ENCODE data around the gene CDRT4. TPM values are rescaled to one million over a fixed set of nuclear protein-coding genes. Genes with fewer than 3 reads are reported as not detected.

The CDRT4 gene
- 11.7 and 13.6 TPM in 2 replicates for total RNA-seq (2014; rRNA removed; shearing (Covaris generic); ENCODE audit: low replicate concordance)

GRCh38 chr17:15467592-15467991 is at the start of gene CDRT4:
TSS of gene CDRT4 (minus strand) at chr17:15467621. CDS start at chr17:15440238, 27,383 bp downstream.
- no peak for DNase-seq
- H4K20me1 ChIP-seq (ENCODE audit: insufficient read depth, low read depth, low read length) = no peaks in the 10 kb centered on the region
- no peak within 1 kb of the TSS for H2AFZ ChIP-seq (ENCODE audit: low read length)
- H3K79me2 ChIP-seq (ENCODE audit: low read length) = no peaks in the 10 kb centered on the region
- H3K27me3 ChIP-seq (ENCODE audit: low read length) = no peaks in the 10 kb centered on the region
- H3K9me2 ChIP-seq (replicated peaks; ENCODE audit: insufficient read depth, low read length) = no peaks in the 10 kb centered on the region
- no peaks in the 10 kb centered on the region for H3K36me3 ChIP-seq (ENCODE audit: insufficient read depth, low read length)
- H3K27ac ChIP-seq (ENCODE audit: low read length) = no peak within 1 kb of the TSS
- no peak within 1 kb of the TSS for H3K9ac ChIP-seq (ENCODE audit: low read length)
- no peak within 1 kb of the TSS for H3K4me3 ChIP-seq (ENCODE audit: low read length)
- no peaks in the 10 kb centered on the region for H3K4me1 ChIP-seq (ENCODE audit: low read length)
- H3K4me2 ChIP-seq (ENCODE audit: low read depth, low read length, poor library complexity, severe bottlenecking) = no peak within 1 kb of the TSS
- no peaks in the 10 kb centered on the region for H3K9me3 ChIP-seq (ENCODE audit: low read length)

GRCh38 chr17:15516150-15516549 is 48.7 kb upstream of the CDRT4 start:
- H4K20me1 ChIP-seq (ENCODE audit: insufficient read depth, low read depth, low read length) = no peaks in the 10 kb centered on the region
- no peak for DNase-seq
- no peaks in the 10 kb centered on the region for H3K9me2 ChIP-seq (replicated peaks; ENCODE audit: insufficient read depth, low read length)
- H3K36me3 ChIP-seq (ENCODE audit: insufficient read depth, low read length) = no peaks in the 10 kb centered on the region
- H3K9ac ChIP-seq (ENCODE audit: low read length) = no peak overlapping the region
- H3K27me3 ChIP-seq (ENCODE audit: low read length) = no peaks in the 10 kb centered on the region
- H3K9me3 ChIP-seq (ENCODE audit: low read length) = no peaks in the 10 kb centered on the region
- no peak overlapping the region for H3K4me3 ChIP-seq (ENCODE audit: low read length)
- no peak overlapping the region for H3K27ac ChIP-seq (ENCODE audit: low read length)
- H3K4me2 ChIP-seq (ENCODE audit: low read depth, low read length, poor library complexity, severe bottlenecking) = no peak overlapping the region
- H3K79me2 ChIP-seq (ENCODE audit: low read length) = no peaks in the 10 kb centered on the region
- peaks cover 6% of the 10 kb centered on the region for H3K4me1 ChIP-seq (ENCODE audit: low read length)
- H2AFZ ChIP-seq (ENCODE audit: low read length) = no peak overlapping the region

- H3K27me3 ChIP-seq (ENCODE audit: low read length) = no peaks in the 10 kb centered on the region
- no peaks in the 10 kb centered on the region for H3K36me3 ChIP-seq (ENCODE audit: insufficient read depth, low read length)
- H3K9me2 ChIP-seq (replicated peaks; ENCODE audit: insufficient read depth, low read length) = no peaks in the 10 kb centered on the region
- H3K4me1 ChIP-seq (ENCODE audit: low read length) = peaks cover 9% of the 10 kb centered on the region
- no peaks in the 10 kb centered on the region for H3K79me2 ChIP-seq (ENCODE audit: low read length)
- no peak overlapping the region for H2AFZ ChIP-seq (ENCODE audit: low read length)
- H3K4me3 ChIP-seq (ENCODE audit: low read length) = no peak overlapping the region
- H3K9me3 ChIP-seq (ENCODE audit: low read length) = no peaks in the 10 kb centered on the region
- no peak overlapping the region for H3K4me2 ChIP-seq (ENCODE audit: low read depth, low read length, poor library complexity, severe bottlenecking)
- no peak overlapping the region for H3K27ac ChIP-seq (ENCODE audit: low read length)
- no peaks in the 10 kb centered on the region for H4K20me1 ChIP-seq (ENCODE audit: insufficient read depth, low read depth, low read length)
- no peak for DNase-seq
- H3K9ac ChIP-seq (ENCODE audit: low read length) = no peak overlapping the region
Observed at GRCh38 chr17:15514469-15514868, 47.0 kb upstream of the CDRT4 start.

GRCh38 chr17:15513856-15514459 is 46.5 kb upstream of the CDRT4 start:
- DNase-seq = no peak
- Histone ChIP-seq H3K4me2 (ENCODE audit: low read depth, low read length, poor library complexity, severe bottlenecking) (no peak overlapping the region), H4K20me1 (ENCODE audit: insufficient read depth, low read depth, low read length) (no peaks in the 10 kb centered on the region), H3K4me1 (ENCODE audit: low read length) (peaks cover 9% of the 10 kb centered on the region), H3K27ac (ENCODE audit: low read length) (no peak overlapping the region), H3K9ac (ENCODE audit: low read length) (no peak overlapping the region), H3K9me3 (ENCODE audit: low read length) (no peaks in the 10 kb centered on the region), H3K79me2 (ENCODE audit: low read length) (no peaks in the 10 kb centered on the region), H3K27me3 (ENCODE audit: low read length) (no peaks in the 10 kb centered on the region), H2AFZ (ENCODE audit: low read length) (no peak overlapping the region), H3K4me3 (ENCODE audit: low read length) (no peak overlapping the region), H3K9me2 (replicated peaks; ENCODE audit: insufficient read depth, low read length) (no peaks in the 10 kb centered on the region), H3K36me3 (ENCODE audit: insufficient read depth, low read length) (no peaks in the 10 kb centered on the region)

GRCh38 chr17:15513058-15513791 is 45.8 kb upstream of the CDRT4 start:
- H4K20me1 ChIP-seq (ENCODE audit: insufficient read depth, low read depth, low read length) = no peaks in the 10 kb centered on the region
- H2AFZ ChIP-seq (ENCODE audit: low read length) = no peak overlapping the region
- H3K4me1 ChIP-seq (ENCODE audit: low read length) = peaks cover 9% of the 10 kb centered on the region
- H3K4me2 ChIP-seq (ENCODE audit: low read depth, low read length, poor library complexity, severe bottlenecking) = no peak overlapping the region
- H3K4me3 ChIP-seq (ENCODE audit: low read length) = no peak overlapping the region
- H3K27me3 ChIP-seq (ENCODE audit: low read length) = no peaks in the 10 kb centered on the region
- H3K9me2 ChIP-seq (replicated peaks; ENCODE audit: insufficient read depth, low read length) = no peaks in the 10 kb centered on the region
- no peaks in the 10 kb centered on the region for H3K79me2 ChIP-seq (ENCODE audit: low read length)
- H3K9me3 ChIP-seq (ENCODE audit: low read length) = no peaks in the 10 kb centered on the region
- DNase-seq = no peak
- H3K36me3 ChIP-seq (ENCODE audit: insufficient read depth, low read length) = no peaks in the 10 kb centered on the region
- H3K9ac ChIP-seq (ENCODE audit: low read length) = no peak overlapping the region
- H3K27ac ChIP-seq (ENCODE audit: low read length) = no peak overlapping the region

- H3K27ac ChIP-seq (ENCODE audit: low read length) = no peak overlapping the region
- H3K4me1 ChIP-seq (ENCODE audit: low read length) = peaks cover 9% of the 10 kb centered on the region
- no peak overlapping the region for H2AFZ ChIP-seq (ENCODE audit: low read length)
- no peaks in the 10 kb centered on the region for H4K20me1 ChIP-seq (ENCODE audit: insufficient read depth, low read depth, low read length)
- DNase-seq = no peak
- H3K4me2 ChIP-seq (ENCODE audit: low read depth, low read length, poor library complexity, severe bottlenecking) = no peak overlapping the region
- no peaks in the 10 kb centered on the region for H3K79me2 ChIP-seq (ENCODE audit: low read length)
- no peaks in the 10 kb centered on the region for H3K9me3 ChIP-seq (ENCODE audit: low read length)
- H3K4me3 ChIP-seq (ENCODE audit: low read length) = no peak overlapping the region
- H3K9ac ChIP-seq (ENCODE audit: low read length) = no peak overlapping the region
- H3K9me2 ChIP-seq (replicated peaks; ENCODE audit: insufficient read depth, low read length) = no peaks in the 10 kb centered on the region
- no peaks in the 10 kb centered on the region for H3K27me3 ChIP-seq (ENCODE audit: low read length)
- H3K36me3 ChIP-seq (ENCODE audit: insufficient read depth, low read length) = no peaks in the 10 kb centered on the region
Observed at GRCh38 chr17:15512071-15512709, 44.8 kb upstream of the CDRT4 start.

- Histone ChIP-seq H3K9me3 (ENCODE audit: low read length) (no peaks in the 10 kb centered on the region), H4K20me1 (ENCODE audit: insufficient read depth, low read depth, low read length) (no peaks in the 10 kb centered on the region), H3K9ac (ENCODE audit: low read length) (no peak overlapping the region), H3K9me2 (replicated peaks; ENCODE audit: insufficient read depth, low read length) (no peaks in the 10 kb centered on the region), H3K4me2 (ENCODE audit: low read depth, low read length, poor library complexity, severe bottlenecking) (no peak overlapping the region), H3K27ac (ENCODE audit: low read length) (no peak overlapping the region), H3K4me1 (ENCODE audit: low read length) (peaks cover 9% of the 10 kb centered on the region), H3K36me3 (ENCODE audit: insufficient read depth, low read length) (no peaks in the 10 kb centered on the region), H3K4me3 (ENCODE audit: low read length) (no peak overlapping the region), H3K27me3 (ENCODE audit: low read length) (no peaks in the 10 kb centered on the region), H3K79me2 (ENCODE audit: low read length) (no peaks in the 10 kb centered on the region), H2AFZ (ENCODE audit: low read length) (no peak overlapping the region)
- DNase-seq = peak; percentile 41
Observed at GRCh38 chr17:15511142-15511541, 43.7 kb upstream of the CDRT4 start.

GRCh38 chr17:15510361-15510760 is 42.9 kb upstream of the CDRT4 start:
- no peaks in the 10 kb centered on the region for H3K36me3 ChIP-seq (ENCODE audit: insufficient read depth, low read length)
- peaks cover 9% of the 10 kb centered on the region for H3K4me1 ChIP-seq (ENCODE audit: low read length)
- no peak overlapping the region for H3K4me2 ChIP-seq (ENCODE audit: low read depth, low read length, poor library complexity, severe bottlenecking)
- no peaks in the 10 kb centered on the region for H3K27me3 ChIP-seq (ENCODE audit: low read length)
- no peak overlapping the region for H3K27ac ChIP-seq (ENCODE audit: low read length)
- no peaks in the 10 kb centered on the region for H3K79me2 ChIP-seq (ENCODE audit: low read length)
- no peaks in the 10 kb centered on the region for H3K9me3 ChIP-seq (ENCODE audit: low read length)
- no peak overlapping the region for H2AFZ ChIP-seq (ENCODE audit: low read length)
- DNase-seq = no peak
- no peak overlapping the region for H3K9ac ChIP-seq (ENCODE audit: low read length)
- H4K20me1 ChIP-seq (ENCODE audit: insufficient read depth, low read depth, low read length) = no peaks in the 10 kb centered on the region
- H3K4me3 ChIP-seq (ENCODE audit: low read length) = no peak overlapping the region
- H3K9me2 ChIP-seq (replicated peaks; ENCODE audit: insufficient read depth, low read length) = no peaks in the 10 kb centered on the region

Data from Karpas-422 (cell line).